Measurements from ENCODE around the gene DCUN1D3.
"Not testable (repeated sequence)": the region's sequence is repeated elsewhere in the genome, so short reads cannot be mapped to it uniquely, and the experiment has no call there.

DCUN1D3 gene

DNA sequence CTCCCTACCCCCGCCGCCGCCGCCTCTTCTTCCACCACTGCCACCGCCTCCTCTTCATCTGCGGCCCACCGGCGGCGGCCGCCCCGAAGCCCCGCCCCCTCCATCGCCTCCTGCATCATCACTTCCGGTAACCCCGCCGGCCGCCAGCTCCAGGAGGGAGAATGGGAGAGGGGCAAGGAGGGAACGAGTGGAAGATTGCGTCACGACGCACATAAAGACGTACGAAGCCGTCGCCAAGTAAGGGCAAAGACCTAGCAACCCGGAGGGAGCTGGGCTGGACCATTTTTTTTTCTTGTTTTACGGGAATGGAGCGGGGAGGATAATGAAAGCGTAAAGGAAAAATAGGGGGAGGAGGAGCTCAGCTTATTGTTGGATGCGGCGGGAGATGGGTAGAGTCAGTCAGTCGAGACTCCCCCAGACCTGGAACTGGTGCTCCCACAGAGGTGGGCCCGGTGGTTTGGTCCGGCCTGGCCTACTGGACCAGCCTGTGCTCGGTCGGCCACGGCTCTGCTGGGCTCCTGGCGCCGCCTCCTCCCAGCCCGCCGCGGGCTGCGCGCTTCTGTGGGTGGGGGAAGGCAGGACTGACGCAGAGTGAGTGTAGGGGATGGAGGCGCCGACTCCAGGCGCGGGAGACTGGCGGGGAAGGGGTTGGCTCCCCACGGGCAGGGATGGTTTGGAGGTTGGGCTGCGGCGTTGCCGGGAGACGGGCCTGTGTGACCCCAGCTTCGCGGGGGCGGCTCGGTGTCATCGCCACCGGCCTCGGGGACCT lies at the start of gene DCUN1D3, which contains the start of gene LYRM1:
TSS of gene DCUN1D3 (minus strand) at position 60 of the 769 bp plus-strand sequence. CDS start 37,820 bp downstream, outside the sequence.
TSS of gene LYRM1 (plus strand) at position 473 of the 769 bp plus-strand sequence. CDS start 14,785 bp downstream, outside the sequence.
- peak; percentile 97 for DNase-seq

DNA sequence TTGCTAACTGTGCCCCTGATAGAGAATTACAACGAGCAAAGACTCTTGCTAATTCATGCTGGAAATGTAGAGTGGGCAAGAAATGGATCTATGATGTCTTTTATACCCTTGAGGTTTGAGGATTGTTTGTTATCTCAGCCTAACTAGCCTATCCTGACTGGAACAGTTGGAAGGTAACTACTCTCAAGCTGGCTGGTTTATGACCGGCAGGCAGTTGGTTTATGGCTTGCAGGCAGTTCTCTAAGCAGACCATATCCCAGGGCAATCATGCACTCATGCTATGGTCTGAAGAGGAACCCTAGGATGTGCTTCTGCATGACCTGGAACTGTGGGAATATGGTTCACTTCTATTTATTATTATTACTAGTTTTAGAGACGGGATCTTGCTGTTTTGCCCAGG lies 49.5 kb upstream of the DCUN1D3 start:
- no peak for DNase-seq

- DNase-seq: no peak
Observed at GRCh38 chr16:20948444-20948843, 48.3 kb upstream of the DCUN1D3 start.

DNA sequence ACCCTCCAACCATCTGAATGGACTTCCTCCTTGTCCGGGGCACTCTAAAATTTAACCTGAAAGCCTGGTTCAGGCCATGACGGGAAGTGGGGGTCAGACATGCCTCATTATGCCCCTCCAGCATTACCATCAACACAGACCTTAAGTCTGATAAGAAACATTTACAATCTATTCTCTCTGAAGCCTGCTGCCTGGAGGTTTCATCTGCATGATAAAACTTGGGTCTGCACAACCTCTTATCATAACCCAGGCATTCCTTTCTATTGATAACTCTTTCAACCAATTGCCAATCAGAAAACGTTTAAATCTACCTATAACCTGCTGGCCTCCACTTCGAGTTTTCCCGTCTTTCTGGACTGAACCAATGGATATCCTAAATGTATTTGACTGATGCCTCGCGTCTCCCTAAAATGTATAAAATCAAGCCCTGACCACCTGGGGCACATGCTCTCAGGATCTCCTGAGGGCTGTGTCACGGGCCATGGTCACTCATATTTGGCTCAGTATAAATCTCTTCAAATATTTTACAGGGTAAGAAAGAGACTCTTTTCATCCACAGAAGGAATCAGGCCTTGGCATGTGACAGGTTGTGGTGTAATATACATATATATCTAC lies 46.0 kb upstream of the DCUN1D3 start:
- no peak for DNase-seq

DNA sequence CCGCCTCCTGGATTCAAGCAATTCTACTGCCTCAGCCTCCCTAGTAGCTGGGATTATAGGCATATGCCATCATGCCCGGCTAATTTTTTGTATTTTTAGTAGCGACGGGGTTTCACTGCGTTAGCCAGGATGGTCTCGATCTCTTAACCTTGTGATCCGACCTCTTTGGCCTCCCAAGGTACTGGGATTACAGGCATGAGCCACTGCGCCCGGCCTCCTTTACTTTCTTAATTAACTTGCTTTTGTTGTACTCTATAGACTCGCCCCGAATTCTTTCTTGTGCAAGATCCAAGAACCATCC lies 45.4 kb upstream of the DCUN1D3 start:
- not testable (repeated sequence) for DNase-seq

DNA sequence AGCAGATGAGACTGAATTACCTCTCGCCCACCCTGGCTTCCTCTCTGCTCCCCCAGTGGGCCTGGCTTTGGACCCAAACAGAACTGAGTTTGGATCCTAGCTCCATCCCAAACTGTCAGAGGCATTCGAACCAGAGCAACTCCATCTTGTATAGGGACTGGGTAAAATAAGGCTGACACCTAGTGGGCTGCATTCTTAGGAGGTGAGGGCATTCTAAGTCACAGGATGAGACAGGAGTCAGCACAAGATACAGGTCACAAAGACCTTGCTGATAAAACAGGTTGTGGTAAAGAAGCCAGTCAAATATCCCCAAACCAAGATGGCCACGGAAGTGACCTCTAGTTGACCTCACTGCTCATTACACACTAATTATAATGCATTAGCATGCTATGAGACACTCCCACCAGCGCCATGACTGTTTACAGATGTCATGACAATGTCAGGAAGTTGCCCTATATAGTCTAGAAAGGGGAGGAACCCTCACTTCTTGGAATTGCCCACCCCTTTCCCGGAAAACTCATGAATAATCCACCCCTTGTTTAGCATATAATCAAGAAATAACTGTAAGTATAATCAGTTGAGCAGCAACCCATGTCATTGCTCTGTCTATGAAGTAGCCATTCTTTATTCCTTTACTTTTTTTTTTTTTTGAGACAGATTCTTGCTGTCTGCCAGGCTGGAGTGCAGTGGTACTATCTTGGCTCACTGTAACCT lies 44.9 kb upstream of the DCUN1D3 start:
- no peak for DNase-seq

GRCh38 chr16:20942256-20942655 lies 42.1 kb upstream of the DCUN1D3 start:
- no peak for DNase-seq

- no peak for DNase-seq
Observed at GRCh38 chr16:20941636-20941926, 41.4 kb upstream of the DCUN1D3 start.

DNA sequence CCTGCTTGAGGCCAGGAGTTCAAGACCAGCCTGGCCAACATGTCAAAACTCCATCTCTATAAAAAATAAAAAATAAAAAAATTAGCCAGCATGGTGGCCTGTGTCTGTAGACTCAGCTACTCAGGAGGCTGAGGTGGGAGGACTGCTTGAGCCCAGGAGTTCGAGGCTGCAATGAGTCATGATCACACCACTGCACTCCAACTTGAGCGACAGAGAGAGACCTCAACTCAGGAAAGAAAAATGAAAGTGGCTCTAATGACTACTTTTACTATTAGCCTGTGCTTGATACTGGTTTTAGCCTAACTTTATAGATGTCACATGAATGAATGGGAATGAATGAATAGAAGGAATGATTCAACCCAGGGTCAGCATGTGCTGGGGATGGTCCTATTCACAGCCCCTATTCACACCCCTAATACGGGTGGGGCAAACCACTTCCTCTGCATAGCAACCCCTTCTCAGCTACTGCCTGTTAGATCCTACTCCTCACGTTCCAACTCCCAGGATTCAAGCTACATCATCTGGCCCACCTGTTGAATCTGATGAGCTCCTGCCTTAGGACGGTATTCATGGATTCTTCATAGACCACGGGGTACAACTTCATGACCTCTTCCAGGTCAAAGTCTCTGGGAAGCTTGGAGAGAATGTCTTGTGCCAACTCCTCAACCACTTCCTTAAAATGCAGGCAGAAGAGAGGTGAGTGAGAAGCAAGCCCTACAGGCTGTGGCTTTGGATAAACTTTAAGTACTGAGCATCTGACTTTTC lies 40.9 kb upstream of the DCUN1D3 start:
- no peak for DNase-seq

- no peak for DNase-seq
Observed at GRCh38 chr16:20939611-20940010, 39.5 kb upstream of the DCUN1D3 start.

- no peak for DNase-seq
Observed at GRCh38 chr16:20938426-20938825, 38.3 kb upstream of the DCUN1D3 start.

GRCh38 chr16:20937736-20938135 lies 37.6 kb upstream of the DCUN1D3 start:
- no peak for DNase-seq

DNA sequence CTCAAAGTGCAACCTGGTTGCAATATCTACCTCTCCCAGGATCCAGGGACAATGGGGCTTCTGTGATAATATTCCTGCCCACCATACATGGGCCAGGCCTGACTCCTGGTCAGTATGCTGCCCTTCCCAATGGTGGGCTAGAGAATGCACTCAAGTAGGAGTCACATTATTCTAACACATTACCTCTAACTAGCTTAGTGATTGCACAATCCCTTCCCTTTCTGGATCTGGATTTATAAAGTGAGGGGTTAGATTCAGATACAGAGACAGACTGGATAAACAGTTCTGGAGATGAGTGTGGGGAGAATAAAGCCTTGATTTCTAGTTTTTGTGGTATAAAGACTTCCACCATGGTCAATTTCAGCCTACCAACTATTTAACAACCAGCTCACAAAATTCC lies 33.4 kb upstream of the DCUN1D3 start:
- no peak for DNase-seq

- DNase-seq: no peak
Observed at GRCh38 chr16:20931066-20931600, 31.0 kb upstream of the DCUN1D3 start.

- no peak for DNase-seq
Observed at GRCh38 chr16:20930365-20930690, 30.2 kb upstream of the DCUN1D3 start.

DNA sequence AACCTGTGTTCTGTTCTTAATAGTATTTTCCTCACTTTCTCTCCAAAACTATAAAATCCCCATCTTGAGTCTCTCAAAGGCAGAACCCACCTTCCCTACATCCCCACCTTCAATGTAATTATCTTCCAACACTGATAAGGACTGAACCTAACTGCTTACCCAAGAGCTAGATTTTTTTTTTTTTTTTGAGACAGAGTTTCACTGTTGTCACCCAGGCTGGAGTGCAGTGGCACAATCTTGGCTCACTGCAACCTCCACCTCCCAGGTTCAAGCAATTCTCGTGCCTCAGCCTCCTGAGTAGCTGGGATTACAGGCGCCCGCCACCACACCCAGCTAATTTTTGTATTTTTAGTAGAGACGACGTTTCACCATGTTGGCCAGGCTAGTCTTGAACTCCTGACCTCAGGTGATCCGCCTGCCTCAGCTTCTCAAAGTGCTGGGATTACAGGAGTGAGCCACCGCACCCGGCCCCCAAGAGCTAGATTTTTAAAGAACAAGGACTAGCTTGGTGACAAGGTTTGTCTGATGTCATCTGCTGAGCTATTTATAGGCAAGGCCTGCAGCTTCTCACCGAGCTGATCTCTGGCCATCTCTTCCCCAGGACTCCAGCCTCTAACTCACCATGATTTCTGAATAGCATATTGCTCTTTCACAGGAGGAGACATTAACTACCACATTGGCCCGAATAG lies 29.7 kb upstream of the DCUN1D3 start:
- not testable (repeated sequence) for DNase-seq

- DNase-seq: no peak
Observed at GRCh38 chr16:20928774-20929411, 28.7 kb upstream of the DCUN1D3 start.

DNA sequence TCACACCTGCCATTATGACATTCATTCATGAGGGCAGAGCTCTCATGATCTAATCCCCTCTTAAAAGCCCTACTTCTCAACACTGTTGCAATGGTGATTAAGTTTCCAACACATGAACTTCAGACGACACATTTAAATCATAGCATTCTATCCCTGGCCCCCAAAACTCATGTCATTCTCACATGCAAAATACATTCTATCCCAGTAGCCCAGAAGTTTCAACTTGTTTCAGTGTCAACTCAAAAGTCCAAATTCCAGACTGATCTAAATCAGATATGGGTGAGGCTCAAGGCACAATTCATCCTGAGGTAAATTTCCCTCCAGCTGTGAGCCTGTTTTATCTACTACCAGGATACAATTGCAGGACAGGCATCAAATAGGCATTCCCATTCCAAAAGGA lies 25.6 kb upstream of the DCUN1D3 start:
- DNase-seq: no peak

DNA sequence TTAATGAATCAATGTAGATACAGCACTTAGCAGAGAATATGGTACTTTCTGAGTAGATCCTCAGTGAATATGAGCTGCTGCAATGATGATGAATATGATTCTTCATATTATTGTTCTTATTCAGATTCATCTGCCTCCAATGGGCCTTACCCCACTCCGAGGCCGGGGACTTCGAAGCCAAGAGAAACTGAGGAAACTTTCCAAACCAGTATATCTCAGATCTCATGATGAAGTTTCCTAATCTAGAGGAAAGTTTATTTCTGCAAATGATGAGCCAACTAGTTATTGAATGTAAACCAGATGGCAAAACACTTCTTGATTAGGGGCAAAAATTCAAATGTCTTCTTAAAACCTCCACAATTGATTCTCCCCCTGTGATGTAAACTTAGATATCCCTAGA lies 23.7 kb upstream of the DCUN1D3 start:
- DNase-seq: no peak

- DNase-seq: no peak
Observed at GRCh38 chr16:20920799-20921198, 20.6 kb upstream of the DCUN1D3 start.

GRCh38 chr16:20920091-20920490 lies 19.9 kb upstream of the DCUN1D3 start:
- no peak for DNase-seq

Measured in NCI-H226 (cell line).